CD4-positive, alpha-beta T cell (primary cell): ENCODE measurements around the gene DENND11. TPM values are rescaled to one million over a fixed set of nuclear protein-coding genes. Genes with fewer than 3 reads are reported as not detected.

Experiments used
- ATAC-seq: fragments of 200-7000 bp; cut with Tn5 transposase; one replicate; pipeline ENCODE4 v1.10.0; 2022; ENCODE audit warnings: mild to moderate bottlenecking; ENCODE audit not compliant: poor library complexity
- CTCF ChIA-PET: fragments of 350-600 bp; sonication (Branson Sonifier 250); formaldehyde crosslinking; loops from one replicate; lab custom pipeline; 2021; ENCODE audit warnings: antibody characterized with exemption, inconsistent platforms; lab: Charles Lee
- POLR2A ChIA-PET: fragments of 350-600 bp; sonication (Branson Sonifier 250); formaldehyde crosslinking; loops from one replicate; lab custom pipeline; 2021; ENCODE audit warnings: antibody characterized with exemption, inconsistent platforms; lab: Charles Lee
- DNase-seq, 14 experiments: peaks; one replicate each; pipeline ENCODE4 v3.0.0-alpha.2; 2013 to 2020; ENCODE audit warnings: mixed read lengths in 2 of 14
- H3K27ac ChIP-seq, 2 donors: one replicate each; pipeline versions ENCODE4 v1.5.1 to v1.7.0; 2013; ENCODE audit warnings: low read length in 2 of 2, low read depth in 1 of 2, mild to moderate bottlenecking in 1 of 2
- H3K27me3 ChIP-seq, 2 experiments: 1 replicate in 1 of 2; 2 replicates in 1 of 2; pipeline versions ENCODE4 v1.6.1 to v1.7.0; 2013; ENCODE audit warnings: low read length in 2 of 2, control low read depth in 1 of 2, mild to moderate bottlenecking in 1 of 2, moderate library complexity in 1 of 2; ENCODE audit not compliant: insufficient read depth in 2 of 2, control insufficient read depth in 1 of 2
- H3K36me3 ChIP-seq: one replicate; pipeline ENCODE4 v1.6.1; 2013; ENCODE audit warnings: low read length, control low read depth; ENCODE audit not compliant: insufficient read depth
- H3K4me1 ChIP-seq: one replicate; pipeline ENCODE4 v1.6.1; 2013; ENCODE audit warnings: low read length, control low read depth; ENCODE audit not compliant: insufficient read depth
- H3K4me3 ChIP-seq: one replicate; pipeline ENCODE4 v1.5.1; 2013; ENCODE audit warnings: mild to moderate bottlenecking, low read length, moderate library complexity
- H3K9me3 ChIP-seq, 2 experiments: 1 replicate in 1 of 2; 2 replicates in 1 of 2; pipeline versions ENCODE4 v1.6.1 to v1.7.0; 2013; ENCODE audit warnings: low read length in 2 of 2, mild to moderate bottlenecking in 2 of 2, control low read depth in 1 of 2, moderate library complexity in 1 of 2; ENCODE audit not compliant: control insufficient read depth in 1 of 2, insufficient read depth in 1 of 2
- H3K27ac Mint-ChIP-seq: one replicate; pipeline ENCODE4 v1.8.0; 2020; ENCODE audit warnings: mixed read lengths
- H3K27me3 Mint-ChIP-seq: one replicate; pipeline ENCODE4 v1.8.0; 2021; ENCODE audit warnings: mixed read lengths
- H3K36me3 Mint-ChIP-seq: one replicate; pipeline ENCODE4 v1.8.0; 2021; ENCODE audit warnings: low read depth, mixed read lengths
- H3K4me1 Mint-ChIP-seq: one replicate; pipeline ENCODE4 v1.8.0; 2021; ENCODE audit warnings: low read depth, mixed read lengths
- H3K4me3 Mint-ChIP-seq: one replicate; pipeline ENCODE4 v1.8.0; 2020; ENCODE audit warnings: mild to moderate bottlenecking, mixed read lengths
- H3K9me3 Mint-ChIP-seq: one replicate; pipeline ENCODE4 v1.8.0; 2020; ENCODE audit warnings: mixed read lengths
- CTCF ChIP-seq: fragments of 200-600 bp; IDR thresholded peaks from one replicate; pipeline ENCODE4 v1.8.0; 2022; ENCODE audit warnings: antibody characterized with exemption, mild to moderate bottlenecking
- intact Hi-C, 2 experiments: fragments of 100-400 bp; cut with DNase I in 1 of 2; cut with micrococcal nuclease in 1 of 2; formaldehyde crosslinking; loops; one replicate each; pipeline versions ENCODE4 v1.15.1 to v1.9.0; 2023 to 2025; cut with DNase I, micrococcal nuclease
- total RNA-seq, 174 experiments: library from RNA in 2 of 174; stranded (reverse) in 2 of 174; gene quantifications; one replicate each; pipeline ENCODE4 v1.2.3 and lab custom pipeline; 2021 to 2026

Gene DENND11
- total RNA-seq, 2 experiments from 2014 or later = 39.2 to 41.1 TPM

- Mint-ChIP-seq H3K4me1 (no peaks in the 10 kb centered on the region), H3K27me3 (no peaks in the 10 kb centered on the region), H3K27ac (no peak overlapping the region), H3K4me3 (no peak overlapping the region), H3K36me3 (peaks cover 7% of the 10 kb centered on the region), H3K9me3 (no peaks in the 10 kb centered on the region)
- no peaks in the 10 kb centered on the region for H3K36me3 ChIP-seq
- H3K27ac ChIP-seq = no peak overlapping the region
- ATAC-seq (no peak), DNase-seq (no peak)
- TF ChIP-seq CTCF = no peak
- H3K9me3 ChIP-seq = no peaks in the 10 kb centered on the region
- ChIA-PET POLR2A (no interaction called here), CTCF (interaction anchor here (0.6 to 1.4 kb wide), 2 partner anchors 22 to 67 kb away, joined by 3 read pairs; partner anchors contain the start of gene SSBP1)
- no peaks in the 10 kb centered on the region for H3K4me1 ChIP-seq
- H3K4me3 ChIP-seq = no peak overlapping the region
- intact Hi-C loops = no loop called here
- H3K27me3 ChIP-seq = no peaks in the 10 kb centered on the region
Observed at GRCh38 chr7:141715794-141716689, 14.1 kb upstream of the DENND11 start.

GRCh38 chr7:141715018-141715417, 13.1 kb upstream of the DENND11 start:
- ChIA-PET POLR2A (no interaction called here), CTCF (interaction anchor here (1.4 kb wide), 1 partner anchor 23 kb away, joined by 3 read pairs; the partner anchor contains the start of gene SSBP1)
- Histone ChIP-seq H3K27ac (no peak overlapping the region), H3K4me3 (no peak overlapping the region), H3K36me3 (no peaks in the 10 kb centered on the region), H3K4me1 (no peaks in the 10 kb centered on the region), H3K9me3 (no peaks in the 10 kb centered on the region), H3K27me3 (no peaks in the 10 kb centered on the region)
- H3K27me3 Mint-ChIP-seq = no peaks in the 10 kb centered on the region
- no peak for DNase-seq
- H3K4me3 Mint-ChIP-seq = no peak overlapping the region
- peaks cover 7% of the 10 kb centered on the region for H3K36me3 Mint-ChIP-seq
- H3K4me1 Mint-ChIP-seq = no peaks in the 10 kb centered on the region
- TF ChIP-seq CTCF = no peak
- no peak for ATAC-seq
- no peak overlapping the region for H3K27ac Mint-ChIP-seq
- H3K9me3 Mint-ChIP-seq = no peaks in the 10 kb centered on the region
- intact Hi-C loops = no loop called here

- ChIA-PET CTCF (no interaction called here), POLR2A (no interaction called here)
- Histone ChIP-seq H3K4me3 (no peak overlapping the region), H3K36me3 (no peaks in the 10 kb centered on the region), H3K9me3 (no peaks in the 10 kb centered on the region), H3K27me3 (no peaks in the 10 kb centered on the region), H3K27ac (no peak overlapping the region), H3K4me1 (no peaks in the 10 kb centered on the region)
- DNase-seq (no peak), ATAC-seq (no peak)
- Mint-ChIP-seq H3K4me3 (no peak overlapping the region), H3K4me1 (no peaks in the 10 kb centered on the region), H3K9me3 (no peaks in the 10 kb centered on the region), H3K36me3 (peaks cover 7% of the 10 kb centered on the region), H3K27ac (no peak overlapping the region), H3K27me3 (no peaks in the 10 kb centered on the region)
- TF ChIP-seq CTCF = no peak
- intact Hi-C loops = no loop called here
Observed at GRCh38 chr7:141714571-141714970, 12.6 kb upstream of the DENND11 start.
